G401.6 (cell line): ENCODE measurements around the gene FES.
"Not testable (repeated sequence)": the region's sequence is repeated elsewhere in the genome, so short reads cannot be mapped to it uniquely, and the experiment has no call there.

Source experiments
- FAIRE-seq: peaks from 2 replicates; lab custom pipeline; 2012; peaks lifted over from hg19 to GRCh38; lab: Jason Lieb, UNC

FES gene

GRCh38 chr15:90883976-90884718 lies at the start of gene FES:
Gene FES (plus strand): TSS chr15:90884504. CDS start chr15:90885046, 542 bp downstream.
- no peak for FAIRE-seq

GRCh38 chr15:90834626-90835025 lies 49.7 kb upstream of the FES start:
- no peak for FAIRE-seq

GRCh38 chr15:90836296-90836871 lies 47.9 kb upstream of the FES start:
- FAIRE-seq = no peak

DNA sequence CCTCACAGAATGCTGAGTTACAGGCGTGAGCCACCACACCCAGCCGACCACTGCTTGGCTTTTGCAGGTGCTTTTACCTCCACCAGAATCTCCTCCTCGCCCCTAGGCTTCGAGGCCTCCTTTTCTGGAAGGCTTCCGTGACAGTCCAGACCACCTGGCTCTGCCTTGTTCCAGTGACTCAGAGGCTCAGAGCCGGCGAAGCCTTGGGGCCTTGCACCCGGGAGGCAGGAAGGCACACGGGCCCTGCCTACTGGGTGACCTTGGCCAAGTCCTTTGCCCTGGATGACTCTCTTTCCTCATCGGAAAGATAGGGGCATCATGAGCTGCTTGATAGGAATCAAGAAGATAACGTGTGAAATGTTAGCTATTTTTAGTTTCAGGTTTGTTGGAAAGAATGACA lies 47.2 kb upstream of the FES start:
- FAIRE-seq = no peak

DNA sequence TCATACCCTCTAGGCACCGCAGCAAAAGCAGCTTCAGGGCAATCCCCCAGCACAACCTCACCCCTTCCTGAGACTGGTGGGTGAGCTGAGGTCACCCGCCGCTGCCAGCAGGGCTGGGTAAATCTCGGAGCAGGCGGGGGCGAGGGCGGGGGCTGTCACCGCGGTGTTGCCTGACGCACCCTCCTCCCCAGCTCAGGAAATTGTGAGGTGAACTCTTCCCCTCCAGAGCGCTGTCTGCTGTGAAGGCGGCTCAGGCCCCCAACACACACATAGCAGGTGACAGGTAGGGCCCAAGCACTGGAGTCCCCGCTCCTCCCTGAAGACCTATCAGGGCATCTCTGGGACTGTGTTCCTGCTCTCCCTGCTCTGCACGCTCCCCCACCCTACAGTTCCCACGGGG lies 46.2 kb upstream of the FES start:
- no peak for FAIRE-seq

GRCh38 chr15:90838544-90838943 lies 45.8 kb upstream of the FES start:
- FAIRE-seq = no peak

- no peak for FAIRE-seq
Measured at GRCh38 chr15:90839187-90840071, 44.9 kb upstream of the FES start.

- no peak for FAIRE-seq
Measured at GRCh38 chr15:90840157-90840855, 44.0 kb upstream of the FES start.

DNA sequence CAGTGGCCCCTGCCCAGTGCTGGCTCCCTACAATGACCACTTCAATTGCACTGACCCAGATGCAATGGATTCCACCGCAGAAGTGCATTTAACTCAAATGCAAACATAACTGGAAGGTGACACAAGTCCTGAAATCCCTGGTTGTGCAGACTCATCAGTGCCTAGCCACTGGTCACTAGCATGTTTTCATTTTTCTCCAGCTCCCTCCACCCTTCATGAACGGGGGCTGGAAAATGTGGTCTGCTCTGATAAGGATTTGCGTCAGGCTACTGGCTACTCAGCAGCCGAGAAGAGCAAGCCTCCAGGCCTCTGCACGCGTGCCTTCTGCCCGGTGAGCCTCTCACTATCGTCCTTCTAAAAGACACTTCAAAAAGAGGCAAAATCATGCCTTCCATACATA lies 43.4 kb upstream of the FES start:
- FAIRE-seq = no peak

- no peak for FAIRE-seq
Measured at GRCh38 chr15:90844696-90845095, 39.6 kb upstream of the FES start.

GRCh38 chr15:90845201-90845949 lies 38.9 kb upstream of the FES start:
- FAIRE-seq = no peak

DNA sequence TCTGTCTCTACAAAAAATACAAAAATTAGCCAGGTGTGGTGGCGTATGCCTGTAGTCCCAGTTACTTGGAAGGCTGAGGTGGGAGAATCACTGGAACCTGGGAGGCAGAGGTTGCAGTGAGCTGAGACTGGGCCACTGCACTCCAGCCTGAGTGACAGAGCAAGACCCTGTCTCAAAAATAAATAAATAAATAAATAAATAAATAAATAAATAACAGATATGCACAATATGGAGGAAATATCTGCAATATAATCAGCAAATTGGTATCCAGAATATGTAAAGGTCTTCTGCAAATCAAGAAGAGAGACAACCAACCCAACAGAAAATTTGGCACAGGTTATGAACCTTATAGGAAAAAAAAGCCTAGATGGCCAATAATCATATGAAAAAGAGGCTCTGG lies 34.9 kb upstream of the FES start:
- FAIRE-seq = not testable (repeated sequence)

DNA sequence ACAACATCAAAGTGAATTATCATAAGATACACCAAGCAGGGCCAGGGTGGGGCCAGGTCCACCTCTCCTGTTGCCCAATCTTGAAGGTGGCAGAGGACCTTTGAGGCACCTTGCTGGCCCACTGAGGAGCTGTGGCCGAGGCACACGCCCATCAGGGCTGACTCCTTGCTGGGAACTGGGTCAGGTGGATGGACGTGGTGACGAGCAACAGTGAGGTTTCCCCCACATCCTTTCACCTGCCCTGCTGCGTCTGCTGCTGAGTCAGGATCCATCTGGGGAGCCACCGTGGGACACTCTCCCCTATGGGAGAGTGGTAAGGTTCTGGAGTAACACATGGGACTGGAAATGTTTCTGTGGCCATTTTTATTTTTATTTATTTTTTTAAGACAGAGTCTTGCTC lies 33.2 kb upstream of the FES start:
- no peak for FAIRE-seq

DNA sequence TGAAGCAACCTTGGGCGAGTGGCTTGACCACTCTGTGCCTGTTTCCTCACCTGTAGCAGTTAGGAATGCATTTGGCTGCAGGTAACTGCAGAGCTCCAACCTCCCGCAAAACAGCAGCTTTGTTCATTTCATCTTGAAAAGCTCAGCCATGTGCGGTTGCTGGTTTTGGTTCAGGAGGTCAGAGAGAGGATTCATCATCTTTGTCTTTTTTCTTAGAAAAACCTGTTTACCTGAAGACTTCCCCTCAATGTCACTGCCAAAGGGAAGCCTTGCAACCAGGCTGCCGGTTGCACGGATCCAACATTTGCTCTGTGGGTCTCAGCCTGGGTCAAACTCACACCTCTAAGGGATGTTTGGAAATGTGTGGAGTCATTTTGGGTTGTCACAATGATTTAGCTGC lies 32.4 kb upstream of the FES start:
- no peak for FAIRE-seq

DNA sequence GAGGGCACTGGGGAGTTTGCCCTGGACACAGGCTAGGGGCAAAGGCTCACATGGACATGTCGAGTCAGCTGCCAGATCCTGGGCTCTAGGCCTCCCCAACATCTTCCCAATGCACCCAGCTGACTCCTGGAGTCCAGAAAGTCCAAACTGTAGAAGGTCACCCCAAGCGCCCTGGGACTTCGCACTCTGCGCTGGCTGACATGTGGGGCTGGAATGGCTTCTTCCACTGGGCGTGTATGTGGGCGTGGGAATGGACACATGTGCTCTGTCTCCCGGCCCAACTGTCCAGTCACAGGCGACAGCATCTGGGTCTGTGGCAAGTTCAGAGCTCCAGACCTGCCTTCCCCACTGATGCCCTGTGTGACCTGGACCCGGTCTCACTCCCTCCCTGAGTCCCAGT lies 29.2 kb upstream of the FES start:
- no peak for FAIRE-seq

GRCh38 chr15:90857337-90857736 lies 27.0 kb upstream of the FES start:
- no peak for FAIRE-seq

- no peak for FAIRE-seq
Measured at GRCh38 chr15:90857883-90858443, 26.3 kb upstream of the FES start.

- FAIRE-seq = no peak
Measured at GRCh38 chr15:90859234-90860131, 24.8 kb upstream of the FES start.

- FAIRE-seq = no peak
Measured at GRCh38 chr15:90860450-90860849, 23.9 kb upstream of the FES start.

GRCh38 chr15:90860942-90861675 lies 23.2 kb upstream of the FES start:
- FAIRE-seq = no peak
